Measurements from ENCODE around the gene TEAD4. TPM values are rescaled to one million over a fixed set of nuclear protein-coding genes. Genes with fewer than 3 reads are reported as not detected.

Gene TEAD4
- total and polyA plus RNA-seq, 4 donors: 0.79 to 3.8 (median 2.8) TPM

- TF ChIP-seq CTCF (IDR thresholded peaks at IDR 0.05; ENCODE audit: low read depth, low read length, missing input control): no peak
- TF ChIP-seq SP1 (IDR thresholded peaks at IDR 0.05): no peak
- no peak for TF ChIP-seq EGR1 (IDR thresholded peaks at IDR 0.05; ENCODE audit: low read depth in 2 of 2)
- TF ChIP-seq RXRA (IDR thresholded peaks at IDR 0.05): no peak
Observed at GRCh38 chr12:2955888-2956287, 3.3 kb upstream of the TEAD4 start (continued).

DNA sequence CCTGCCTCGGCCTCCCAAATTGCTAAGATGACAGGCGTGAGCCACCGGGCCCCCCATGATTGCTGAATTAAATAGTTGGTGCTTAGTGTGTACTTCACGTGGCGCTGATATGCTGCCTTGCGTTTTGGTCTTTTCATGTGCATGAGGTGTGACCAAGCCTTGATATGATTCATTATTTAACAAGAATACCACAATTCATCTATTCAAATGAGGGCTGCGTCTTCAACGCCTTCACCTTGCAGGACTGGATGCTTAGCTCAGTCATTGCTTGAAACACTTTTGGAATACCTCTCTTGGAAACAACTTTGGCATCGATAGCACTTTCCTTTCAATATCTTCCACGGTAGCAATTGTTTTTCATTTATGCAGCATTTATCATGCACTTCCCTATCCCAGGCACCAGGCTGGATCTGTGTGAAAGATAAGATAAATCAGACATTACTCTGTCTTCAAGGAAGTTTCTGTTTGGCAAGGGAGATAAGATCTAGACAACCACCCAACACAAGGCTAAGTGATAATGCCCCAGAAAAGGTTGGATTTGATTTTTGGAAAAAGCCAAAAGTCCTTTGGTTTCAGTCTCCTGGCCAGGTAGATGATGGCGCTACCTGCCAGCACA, 1.3 kb upstream of the TEAD4 start:
- DNase-seq (ENCODE audit: low spot score): no peak
- no peaks in the 10 kb centered on the region for H3K9me3 ChIP-seq (ENCODE audit: control insufficient read depth in 4 of 4, low read length in 3 of 4)
- H3K4me1 ChIP-seq (ENCODE audit: control insufficient read depth in 4 of 4, insufficient read depth in 4 of 4, low read length in 3 of 4): peaks cover 2 to 17% (median 8%) of the 10 kb centered on the region in 4 donors
- 63% methylated on average over 11 of the region's 11 CpGs for WGBS
- TF ChIP-seq ZBTB33 (IDR thresholded peaks at IDR 0.05) (no peak), MAX (IDR thresholded peaks at IDR 0.05) (no peak), SP1 (IDR thresholded peaks at IDR 0.05) (no peak)
- H3K4me3 ChIP-seq (ENCODE audit: low read depth in 1 of 3, low read length in 3 of 3): peak overlapping the region in 1 of 3 donors; percentile 64
- H3K27ac ChIP-seq (ENCODE audit: low read depth in 1 of 2, low read length in 2 of 2): peak overlapping the region; percentile 56 to 66
- H3K9ac ChIP-seq (ENCODE audit: low read depth in 1 of 2, low read length in 2 of 2): no peak overlapping the region
- H3K27me3 ChIP-seq (ENCODE audit: control insufficient read depth in 4 of 4, insufficient read depth in 4 of 4, low read length in 3 of 4): peaks cover 0 to 10% (median 3%) of the 10 kb centered on the region in 4 donors
- H3K36me3 ChIP-seq (ENCODE audit: control insufficient read depth in 4 of 4, insufficient read depth in 3 of 4, low read depth in 1 of 4, low read length in 3 of 4): no peaks in the 10 kb centered on the region

DNA sequence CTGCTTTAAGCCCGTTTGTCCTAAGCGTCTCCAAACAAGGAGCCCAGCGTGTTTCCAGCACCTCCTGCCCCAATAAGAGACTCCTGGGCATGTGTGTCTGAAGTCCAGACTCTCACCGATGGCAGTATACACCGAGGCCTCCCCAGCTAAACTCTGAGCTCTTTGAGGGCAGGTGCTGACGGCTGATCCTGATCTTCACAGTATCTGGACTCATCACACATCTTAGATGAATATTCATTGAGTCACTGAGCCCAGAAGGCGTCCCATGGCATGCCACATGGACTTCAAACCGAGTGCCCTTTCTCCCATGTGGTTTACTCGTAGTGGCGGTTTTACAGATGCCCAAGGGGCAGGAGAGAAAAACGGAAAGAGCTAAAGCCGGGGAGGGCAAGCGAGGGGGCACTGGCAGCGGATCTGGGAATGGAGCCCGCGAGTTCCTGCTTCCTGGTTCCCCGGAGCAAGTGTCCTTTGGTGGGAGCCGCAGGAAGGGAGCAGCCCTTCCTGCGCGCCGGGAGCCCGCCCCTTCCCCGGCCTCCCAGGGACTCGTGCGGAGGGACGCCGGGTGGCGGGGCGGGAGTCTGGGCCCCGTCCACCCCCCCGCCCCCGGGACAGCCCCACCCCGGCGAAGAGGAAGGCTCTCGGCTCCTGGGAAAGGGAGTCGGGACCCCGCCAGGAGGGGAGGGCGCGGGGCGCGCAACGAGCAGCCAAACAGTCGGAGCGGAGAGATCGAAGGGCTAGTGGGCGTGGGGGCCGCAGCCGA, 585 bp upstream of the TEAD4 start:
- Histone ChIP-seq H3K27me3 (ENCODE audit: control insufficient read depth in 4 of 4, insufficient read depth in 4 of 4, low read length in 3 of 4) (peaks cover 0 to 11% (median 3%) of the 10 kb centered on the region in 4 donors), H3K9ac (ENCODE audit: low read depth in 1 of 2, low read length in 2 of 2) (peak overlapping the region in 1 of 2 donors; percentile 58)
- 3% methylated on average over 48 of the region's 48 CpGs for WGBS

More for the DNA sequence above, 585 bp upstream of the TEAD4 start:
- DNase-seq (ENCODE audit: low spot score): peak; percentile 43
- Histone ChIP-seq H3K36me3 (ENCODE audit: control insufficient read depth in 4 of 4, insufficient read depth in 3 of 4, low read depth in 1 of 4, low read length in 3 of 4) (no peaks in the 10 kb centered on the region), H3K4me3 (ENCODE audit: low read depth in 1 of 3, low read length in 3 of 3) (peak overlapping the region in 2 of 3 donors; percentile 43 to 64), H3K27ac (ENCODE audit: low read depth in 1 of 2, low read length in 2 of 2) (peak overlapping the region; percentile 56 to 66), H3K9me3 (ENCODE audit: control insufficient read depth in 4 of 4, low read length in 3 of 4) (no peaks in the 10 kb centered on the region), H3K4me1 (ENCODE audit: control insufficient read depth in 4 of 4, insufficient read depth in 4 of 4, low read length in 3 of 4) (peaks cover 2 to 17% (median 8%) of the 10 kb centered on the region in 4 donors)
- peak in 1 of 2 donors; percentile 25 for TF ChIP-seq GABPA (IDR thresholded peaks at IDR 0.05 in 1 of 2, conservative IDR thresholded peaks at IDR 0.05 in 1 of 2)
- no peak for TF ChIP-seq SP1 (IDR thresholded peaks at IDR 0.05)
- no peak for TF ChIP-seq REST (IDR thresholded peaks at IDR 0.05)
- TF ChIP-seq FOXA2 (IDR thresholded peaks at IDR 0.05): no peak
- no peak for TF ChIP-seq NR2F2 (IDR thresholded peaks at IDR 0.05)
- TF ChIP-seq RXRA (IDR thresholded peaks at IDR 0.05): no peak
- no peak for TF ChIP-seq JUND (IDR thresholded peaks at IDR 0.05)
- peak; percentile 38 for TF ChIP-seq MAX (IDR thresholded peaks at IDR 0.05)

Data from liver (tissue), 9 donors.